Glutamatergic neuron (in vitro differentiated cells): ENCODE results near the gene TAS1R1. TPM values are rescaled to one million over a fixed set of nuclear protein-coding genes. Genes with fewer than 3 reads are reported as not detected.
A peak's percentile ranks its signal among the peaks of the same experiment; 100 is the strongest.

Experiments
- DNase-seq: peaks from one replicate; pipeline ENCODE4 v3.0.0; 2022
- H3K27ac Mint-ChIP-seq: one replicate; pipeline ENCODE4 v1.8.0; 2020; ENCODE audit warnings: mild to moderate bottlenecking, mixed read lengths, inconsistent platforms; ENCODE audit not compliant: unreplicated experiment
- H3K27me3 Mint-ChIP-seq: one replicate; pipeline ENCODE4 v1.8.0; 2020; ENCODE audit warnings: mild to moderate bottlenecking, moderate library complexity, mixed read lengths, inconsistent platforms; ENCODE audit not compliant: unreplicated experiment
- H3K36me3 Mint-ChIP-seq: one replicate; pipeline ENCODE4 v1.8.0; 2020; ENCODE audit warnings: mild to moderate bottlenecking, mixed read lengths, inconsistent platforms; ENCODE audit not compliant: unreplicated experiment
- H3K4me1 Mint-ChIP-seq: one replicate; pipeline ENCODE4 v1.8.0; 2020; ENCODE audit warnings: mild to moderate bottlenecking, low read depth, mixed read lengths, inconsistent platforms; ENCODE audit not compliant: unreplicated experiment
- H3K4me3 Mint-ChIP-seq: one replicate; pipeline ENCODE4 v1.8.0; 2020; ENCODE audit warnings: mild to moderate bottlenecking, mixed read lengths, inconsistent platforms; ENCODE audit not compliant: unreplicated experiment
- H3K9me3 Mint-ChIP-seq: one replicate; pipeline ENCODE4 v1.8.0; 2020; ENCODE audit warnings: mild to moderate bottlenecking, moderate library complexity, mixed read lengths, inconsistent platforms; ENCODE audit not compliant: unreplicated experiment
- CTCF ChIP-seq: fragments of 200-600 bp; sonication (generic); IDR thresholded peaks from one replicate; pipeline ENCODE4 v1.5.0; 2021; ENCODE audit not compliant: partially characterized antibody, unreplicated experiment
- total RNA-seq: library from RNA; stranded (reverse); fragmentation: NEBNext Ultra II Directional; extraction: Animal tissue kit (Norgen Biotek cat#: 25700); gene quantifications from one replicate; pipeline ENCODE4 v1.2.1, GENCODE V29; 2021; ENCODE audit not compliant: unreplicated experiment

The TAS1R1 gene
- total RNA-seq, 1 donor from 2014 or later, result not detected

- no peak for DNase-seq
- H3K4me3 Mint-ChIP-seq, result no peak overlapping the region
- no peak for TF ChIP-seq CTCF
- H3K9me3 Mint-ChIP-seq, result no peaks in the 10 kb centered on the region
- no peaks in the 10 kb centered on the region for H3K27me3 Mint-ChIP-seq
- H3K27ac Mint-ChIP-seq, result no peak overlapping the region
- H3K36me3 Mint-ChIP-seq, result no peaks in the 10 kb centered on the region
- H3K4me1 Mint-ChIP-seq, result no peaks in the 10 kb centered on the region
Measured at GRCh38 chr1:6544831-6545230, 10.3 kb upstream of the TAS1R1 start.

- H3K27ac Mint-ChIP-seq, result no peak overlapping the region
- no peaks in the 10 kb centered on the region for H3K27me3 Mint-ChIP-seq
- H3K4me3 Mint-ChIP-seq, result no peak overlapping the region
- H3K36me3 Mint-ChIP-seq, result no peaks in the 10 kb centered on the region
- no peak for DNase-seq
- no peak for TF ChIP-seq CTCF
- no peaks in the 10 kb centered on the region for H3K9me3 Mint-ChIP-seq
- H3K4me1 Mint-ChIP-seq, result no peaks in the 10 kb centered on the region
Measured at GRCh38 chr1:6545276-6546112, 9.6 kb upstream of the TAS1R1 start.

GRCh38 chr1:6546326-6546725 is 8.8 kb upstream of the TAS1R1 start:
- no peaks in the 10 kb centered on the region for H3K4me1 Mint-ChIP-seq
- H3K4me3 Mint-ChIP-seq, result no peak overlapping the region
- H3K36me3 Mint-ChIP-seq, result no peaks in the 10 kb centered on the region
- no peak for TF ChIP-seq CTCF
- H3K9me3 Mint-ChIP-seq, result no peaks in the 10 kb centered on the region
- no peak overlapping the region for H3K27ac Mint-ChIP-seq
- no peaks in the 10 kb centered on the region for H3K27me3 Mint-ChIP-seq
- DNase-seq, result no peak

- no peaks in the 10 kb centered on the region for H3K36me3 Mint-ChIP-seq
- H3K27ac Mint-ChIP-seq, result peak overlapping the region; percentile 25
- H3K9me3 Mint-ChIP-seq, result no peaks in the 10 kb centered on the region
- DNase-seq, result no peak
- H3K27me3 Mint-ChIP-seq, result no peaks in the 10 kb centered on the region
- no peak for TF ChIP-seq CTCF
- no peaks in the 10 kb centered on the region for H3K4me1 Mint-ChIP-seq
- no peak overlapping the region for H3K4me3 Mint-ChIP-seq
Measured at GRCh38 chr1:6547301-6547700, 7.8 kb upstream of the TAS1R1 start.
